Transverse colon (tissue), 4 donors: ENCODE measurements around the gene DPP4. TPM values are rescaled to one million over a fixed set of nuclear protein-coding genes. Genes with fewer than 3 reads are reported as not detected.

Experiments
- DNase-seq: peaks from one replicate; pipeline ENCODE4 v3.0.0-alpha.2; 2019
- H3K27ac ChIP-seq, 4 donors: fragments of 200-600 bp; sonication (generic); 2 replicates each; pipeline ENCODE4 v1.5.1; 2016 to 2018; ENCODE audit warnings: inconsistent platforms in 4 of 4
- H3K27me3 ChIP-seq: fragments of 200-600 bp; sonication (generic); 2 replicates; pipeline ENCODE4 v1.5.1; 2017; ENCODE audit warnings: inconsistent platforms
- H3K36me3 ChIP-seq, 4 donors: fragments of 200-600 bp; sonication (generic); 2 replicates each; pipeline ENCODE4 v1.5.1; 2017 to 2019; ENCODE audit warnings: inconsistent platforms in 4 of 4
- H3K4me1 ChIP-seq, 4 donors: fragments of 200-600 bp; sonication (generic); 2 replicates each; pipeline ENCODE4 v1.5.1; 2017 to 2020; ENCODE audit warnings: inconsistent platforms in 4 of 4
- H3K4me3 ChIP-seq, 4 donors: fragments of 200-600 bp; sonication (generic); 1 replicate in 1 of 4; 2 replicates in 3 of 4; pipeline versions ENCODE4 v1.5.1 to v1.6.1; 2017 to 2019; ENCODE audit warnings: inconsistent platforms in 4 of 4
- H3K9me3 ChIP-seq, 2 donors: fragments of 200-600 bp; sonication (generic); 2 replicates each; pipeline ENCODE4 v1.5.1; 2017 to 2019; ENCODE audit warnings: inconsistent platforms in 2 of 2
- EP300 ChIP-seq: sonication (generic); formaldehyde crosslinking; IDR thresholded peaks from one replicate; pipeline ENCODE4 v1.6.1; 2017; ENCODE audit warnings: antibody characterized with exemption, low read depth
- POLR2A ChIP-seq: fragments of 450-650 bp; IDR thresholded peaks from one replicate; pipeline ENCODE4 v1.6.1; 2016; ENCODE audit warnings: antibody characterized with exemption, mild to moderate bottlenecking, moderate library complexity
- POLR2AphosphoS5 ChIP-seq, 3 donors: sonication (generic); formaldehyde crosslinking; IDR thresholded peaks; one replicate each; pipeline ENCODE4 v1.6.1; 2016; ENCODE audit warnings: antibody characterized with exemption in 3 of 3
- WGBS, 2 donors: methylation state at CpG; one replicate each; pipeline ENCODE4 v1.1.5; 2018; ENCODE audit warnings: low coverage in 1 of 2; 5-methylcytosine and 5-hydroxymethylcytosine counted together
- in situ Hi-C, 4 donors: fragments of 200-750 bp; cut with MboI; loops; one replicate each; pipeline versions ENCODE4 v1.15.0 to v1.15.1; 2017; ENCODE audit warnings: low sequenced_read_pairs in 3 of 4, low pct_ligation_motif_present in 1 of 4, low pct_unique_long_range_greater_than_20kb in 1 of 4
- intact Hi-C: fragments of 100-400 bp; cut with DNase I; formaldehyde crosslinking; loops from one replicate; pipeline ENCODE4 v1.15.1; 2023; ENCODE audit warnings: low total_unique reads
- total RNA-seq, 4 donors: library from RNA; depleted of rRNA; stranded (reverse); fragments of >200 nt; gene quantifications; one replicate each; pipeline ENCODE4 v1.1.0, GENCODE V29; 2016
- TF ChIP-seq, protein P1 (sequence below), 5 experiments: fragments of 200-600 bp in 3 of 5; fragments of 450-650 bp in 2 of 5; sonication (generic) in 3 of 5; IDR thresholded peaks; 1 replicate in 2 of 5; 2 replicates in 3 of 5; pipeline ENCODE4 v1.5.1; 2016 to 2017; ENCODE audit warnings: antibody characterized with exemption in 5 of 5, inconsistent platforms in 3 of 5, mild to moderate bottlenecking in 2 of 5, moderate library complexity in 1 of 5

DPP4 gene
- total RNA-seq, 4 donors from 2014 or later = 1.6 to 12.7 (median 7.0) TPM

DNA sequence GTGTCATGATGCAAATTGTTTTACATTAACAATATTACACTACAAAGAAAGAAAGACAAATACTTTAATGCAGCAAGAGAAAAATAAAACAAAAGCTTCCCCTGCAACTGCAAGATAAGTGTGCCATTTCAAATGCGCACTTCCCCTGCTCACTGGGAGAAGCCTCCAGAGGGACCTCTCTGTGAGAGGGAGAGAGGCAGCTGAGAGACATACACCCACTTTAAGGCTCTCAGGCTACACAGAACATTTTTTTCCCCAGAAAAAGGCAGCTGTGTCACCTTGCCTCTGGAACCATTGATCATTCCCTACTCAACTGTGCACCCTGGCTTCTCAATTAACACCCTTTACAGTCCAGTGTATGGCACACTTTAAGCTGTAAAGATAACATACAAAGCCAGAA, 75.2 kb downstream of the DPP4 start:
- H3K36me3 ChIP-seq = no peaks in the 10 kb centered on the region
- in situ Hi-C loops = loop anchor here in 1 of 4 donors (25.0 kb wide), 1 partner anchor 338 kb away; the partner anchor contains the start of gene GCA

DNA sequence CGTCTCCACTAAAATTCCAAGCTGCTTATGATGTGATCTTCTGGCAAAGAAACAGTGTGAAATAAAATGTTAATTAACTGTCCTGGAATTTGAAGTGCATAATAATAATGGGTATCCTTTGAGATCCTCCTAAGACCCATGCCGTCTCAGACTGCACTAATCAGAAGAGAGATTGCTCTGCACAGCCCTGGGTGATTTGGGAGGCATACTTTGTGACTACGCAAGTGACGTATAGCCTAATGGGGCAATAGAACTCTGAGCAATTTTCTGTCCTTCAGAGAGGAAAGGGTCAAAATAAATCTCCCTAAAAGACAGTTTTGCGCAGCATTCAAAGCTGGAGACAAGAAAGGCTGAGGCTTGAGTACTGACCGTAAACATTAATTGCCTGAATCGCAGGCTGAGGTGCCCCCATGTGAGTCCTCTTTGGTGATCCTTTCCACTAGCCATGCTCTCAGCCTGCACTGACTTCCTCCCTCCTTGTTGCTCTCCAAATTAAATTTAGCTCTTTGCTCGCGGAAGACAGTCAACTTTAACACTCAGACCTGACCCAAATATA, 76.0 kb downstream of the DPP4 start:
- 77 to 89% methylated on average over 3 to 9 of the region's 9 CpGs for WGBS, 2 donors
- TF ChIP-seq POLR2AphosphoS5 (IDR thresholded peaks at IDR 0.05) (no peak), EP300 (no peak), POLR2A (no peak)
- TF ChIP-seq, protein P1, sequence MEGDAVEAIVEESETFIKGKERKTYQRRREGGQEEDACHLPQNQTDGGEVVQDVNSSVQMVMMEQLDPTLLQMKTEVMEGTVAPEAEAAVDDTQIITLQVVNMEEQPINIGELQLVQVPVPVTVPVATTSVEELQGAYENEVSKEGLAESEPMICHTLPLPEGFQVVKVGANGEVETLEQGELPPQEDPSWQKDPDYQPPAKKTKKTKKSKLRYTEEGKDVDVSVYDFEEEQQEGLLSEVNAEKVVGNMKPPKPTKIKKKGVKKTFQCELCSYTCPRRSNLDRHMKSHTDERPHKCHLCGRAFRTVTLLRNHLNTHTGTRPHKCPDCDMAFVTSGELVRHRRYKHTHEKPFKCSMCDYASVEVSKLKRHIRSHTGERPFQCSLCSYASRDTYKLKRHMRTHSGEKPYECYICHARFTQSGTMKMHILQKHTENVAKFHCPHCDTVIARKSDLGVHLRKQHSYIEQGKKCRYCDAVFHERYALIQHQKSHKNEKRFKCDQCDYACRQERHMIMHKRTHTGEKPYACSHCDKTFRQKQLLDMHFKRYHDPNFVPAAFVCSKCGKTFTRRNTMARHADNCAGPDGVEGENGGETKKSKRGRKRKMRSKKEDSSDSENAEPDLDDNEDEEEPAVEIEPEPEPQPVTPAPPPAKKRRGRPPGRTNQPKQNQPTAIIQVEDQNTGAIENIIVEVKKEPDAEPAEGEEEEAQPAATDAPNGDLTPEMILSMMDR (IDR thresholded peaks at IDR 0.05) = no peak
- Histone ChIP-seq H3K4me3 (no peak overlapping the region), H3K27me3 (no peaks in the 10 kb centered on the region), H3K4me1 (peaks cover 0 to 6% (median 0%) of the 10 kb centered on the region in 4 donors), H3K36me3 (no peaks in the 10 kb centered on the region), H3K9me3 (no peaks in the 10 kb centered on the region), H3K27ac (no peak overlapping the region)
- no peak for DNase-seq
- in situ Hi-C loops = loop anchor here in 1 of 4 donors (25.0 kb wide), 1 partner anchor 339 kb away; the partner anchor contains the start of gene GCA
- intact Hi-C loops = loop anchor here (5.0 kb wide), 1 partner anchor 129 kb away; no protein-coding TSS in a partner anchor

More for the DNA sequence above, 75.2 kb downstream of the DPP4 start:
- Histone ChIP-seq H3K27me3 (no peaks in the 10 kb centered on the region), H3K27ac (no peak overlapping the region), H3K4me3 (no peak overlapping the region), H3K9me3 (no peaks in the 10 kb centered on the region), H3K4me1 (peaks cover 0 to 6% (median 0%) of the 10 kb centered on the region in 4 donors)
- intact Hi-C loops = loop anchor here (5.0 kb wide), 1 partner anchor 128 kb away; no protein-coding TSS in a partner anchor
- TF ChIP-seq POLR2A (no peak), EP300 (no peak), POLR2AphosphoS5 (IDR thresholded peaks at IDR 0.05) (no peak)
- TF ChIP-seq, protein P1 (IDR thresholded peaks at IDR 0.05) = no peak
- DNase-seq = no peak
- 95 to 100% methylated on average over 1 of the region's 1 CpG for WGBS, 2 donors

DNA sequence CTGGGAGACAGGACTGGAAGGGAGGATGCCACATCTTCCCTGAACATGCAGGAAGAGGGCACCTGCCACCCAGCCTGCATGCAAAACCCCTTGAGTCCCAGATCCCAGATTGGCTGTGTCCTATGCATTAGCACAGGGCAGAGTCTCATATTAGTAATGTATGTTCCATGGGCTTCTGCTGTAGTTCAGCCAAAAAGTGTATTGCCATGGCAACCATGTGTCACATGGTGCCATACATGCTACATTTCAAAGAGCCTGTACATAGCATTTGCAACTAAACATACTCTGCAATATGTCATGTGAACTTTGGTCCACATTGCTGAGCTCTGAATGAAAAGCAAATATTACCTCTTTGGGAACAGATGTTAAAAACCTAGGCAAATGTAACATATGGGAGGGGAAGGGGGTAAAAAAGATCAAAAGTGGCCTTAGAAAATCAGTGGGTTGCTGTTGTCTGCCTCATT, 78.4 kb downstream of the DPP4 start:
- in situ Hi-C loops (loop anchor here in 1 of 4 donors (25.0 kb wide), 1 partner anchor 342 kb away; the partner anchor contains the start of gene GCA), intact Hi-C loops (loop anchor here (5.0 kb wide), 1 partner anchor 132 kb away; no protein-coding TSS in a partner anchor)
- no peaks in the 10 kb centered on the region for H3K9me3 ChIP-seq
- H3K4me3 ChIP-seq = no peak overlapping the region
- DNase-seq = no peak
- peaks cover 0 to 6% (median 0%) of the 10 kb centered on the region in 4 donors for H3K4me1 ChIP-seq
- peak overlapping the region in 1 of 4 donors; percentile 14 for H3K27ac ChIP-seq
- no peaks in the 10 kb centered on the region for H3K36me3 ChIP-seq
- no peaks in the 10 kb centered on the region for H3K27me3 ChIP-seq
- TF ChIP-seq EP300 (no peak), POLR2A (no peak), POLR2AphosphoS5 (IDR thresholded peaks at IDR 0.05) (no peak)
- TF ChIP-seq, protein P1 (IDR thresholded peaks at IDR 0.05) = no peak

DNA sequence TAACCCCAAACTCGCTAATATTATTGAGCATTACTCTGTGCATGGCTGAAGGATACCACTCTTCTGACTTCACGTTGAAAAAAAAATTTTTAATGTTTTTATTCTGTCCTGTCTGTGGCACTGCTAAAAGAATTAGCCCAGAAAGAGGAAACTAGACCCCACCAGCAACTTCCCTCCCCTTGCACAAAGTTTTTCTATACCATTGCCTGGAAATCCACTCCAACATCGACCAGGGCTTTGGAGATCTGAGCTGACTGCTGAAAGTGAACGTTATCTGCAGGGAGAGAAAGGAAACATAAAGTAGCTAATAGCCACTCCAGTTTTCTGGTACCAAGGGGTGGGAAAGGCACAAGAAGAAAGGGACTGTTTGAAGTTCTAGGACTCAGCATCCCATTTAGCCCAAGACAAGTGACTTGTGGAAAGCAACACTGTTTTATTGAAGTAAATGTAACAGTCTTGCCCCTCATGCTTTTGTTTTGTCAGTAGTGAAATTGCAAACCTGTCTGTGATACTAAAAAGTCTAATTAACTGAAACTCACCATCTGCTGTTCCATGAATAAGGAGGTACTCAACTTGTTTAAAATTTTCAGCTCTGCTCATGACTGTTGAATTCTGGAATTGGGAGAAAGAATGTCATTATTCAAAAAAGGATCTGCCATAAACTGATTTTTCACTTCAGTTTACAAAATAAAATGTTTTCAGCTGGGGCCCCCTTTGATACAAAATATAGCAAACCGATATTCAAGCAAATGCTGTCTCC, 79.1 kb downstream of the DPP4 start:
- intact Hi-C loops (loop anchor here (5.0 kb wide), 1 partner anchor 132 kb away; no protein-coding TSS in a partner anchor), in situ Hi-C loops (loop anchor here in 1 of 4 donors (25.0 kb wide), 1 partner anchor 342 kb away; the partner anchor contains the start of gene GCA)
- Histone ChIP-seq H3K27me3 (no peaks in the 10 kb centered on the region), H3K36me3 (no peaks in the 10 kb centered on the region), H3K27ac (peak overlapping the region in 1 of 4 donors; percentile 14), H3K4me3 (no peak overlapping the region), H3K9me3 (no peaks in the 10 kb centered on the region), H3K4me1 (peaks cover 0 to 6% (median 0%) of the 10 kb centered on the region in 4 donors)
- no peak for TF ChIP-seq POLR2AphosphoS5 (IDR thresholded peaks at IDR 0.05)
- TF ChIP-seq POLR2A = no peak
- TF ChIP-seq, protein P1 (IDR thresholded peaks at IDR 0.05) = no peak
- 47 to 59% methylated on average over 5 of the region's 5 CpGs for WGBS, 2 donors
- DNase-seq = no peak
